D341Med (cell line): ENCODE results near the gene LHFPL5.

Experiments
- DNase-seq: peaks from one replicate; pipeline ENCODE4 v3.0.0; 2012; ENCODE audit warnings: low spot score

Gene LHFPL5

DNA sequence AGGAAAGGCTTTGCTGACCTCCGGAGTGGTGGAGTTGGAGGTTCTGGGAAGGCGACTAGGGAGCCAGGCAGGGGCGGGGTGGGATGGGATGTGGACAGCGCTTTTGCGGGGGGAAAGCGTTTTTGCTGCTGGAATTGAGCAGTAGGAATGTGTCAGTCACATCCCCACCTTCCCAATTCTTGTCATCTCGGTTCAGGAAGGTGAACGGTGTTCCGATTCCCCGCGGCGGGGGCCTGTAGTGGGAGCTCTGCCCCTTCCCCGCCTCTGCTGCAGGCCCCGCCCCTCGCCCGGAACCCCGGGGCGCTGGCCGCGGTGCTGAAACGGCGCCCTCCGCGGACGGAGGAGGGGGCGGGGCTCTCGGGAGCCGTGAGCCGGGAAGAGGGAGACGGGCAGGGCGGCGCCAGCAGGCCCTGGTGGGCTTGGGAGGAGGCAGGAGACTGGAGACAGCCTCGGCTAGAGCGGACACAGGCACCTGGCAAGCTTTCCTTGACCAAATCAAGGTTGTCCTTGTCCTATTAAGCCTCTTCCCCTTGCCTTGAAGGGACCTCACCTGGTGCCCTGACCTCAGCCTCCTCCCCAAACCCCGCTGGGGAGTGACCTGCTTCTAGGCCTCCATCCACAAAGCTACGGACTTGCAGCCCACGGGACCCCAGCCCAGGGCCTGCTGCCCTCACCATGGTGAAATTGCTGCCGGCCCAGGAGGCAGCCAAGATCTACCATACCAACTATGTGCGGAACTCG, at the start of gene LHFPL5:
TSS of gene LHFPL5 (plus strand) at position 357 of the 741 bp plus-strand sequence. CDS start at position 676, 319 bp downstream.
- peak; percentile 70 for DNase-seq

DNA sequence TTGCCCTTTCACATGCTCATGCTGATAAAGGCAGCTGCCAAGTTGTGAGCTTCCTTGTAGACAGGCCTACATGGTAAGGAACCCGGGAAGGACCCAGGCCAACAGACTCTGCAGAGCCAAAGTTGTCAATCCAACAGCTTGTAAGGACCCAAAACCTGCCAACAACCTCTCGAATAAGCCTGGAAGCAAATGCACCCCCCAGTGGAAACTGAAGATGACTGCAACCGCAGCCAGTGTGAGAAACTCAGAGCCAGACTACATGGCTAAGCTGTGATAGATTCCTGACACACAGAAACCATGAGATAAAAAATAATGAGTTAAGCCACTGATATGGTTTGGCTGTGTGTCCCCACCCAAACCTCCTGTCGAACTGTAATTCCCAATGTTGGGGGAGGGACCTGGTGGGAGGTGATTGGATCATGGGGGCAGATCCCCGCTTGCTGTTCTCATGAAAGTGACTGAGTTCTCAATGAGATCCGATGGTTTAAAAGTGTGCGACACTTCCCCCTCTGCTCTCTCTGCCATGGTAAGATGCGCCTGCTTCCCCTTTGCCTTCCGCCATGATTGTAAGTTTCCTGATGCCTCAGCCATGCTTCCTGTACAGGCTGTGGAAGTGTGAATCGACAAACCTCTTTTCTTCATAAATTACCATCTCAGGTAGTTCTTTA, 47.6 kb upstream of the LHFPL5 start:
- DNase-seq = peak; percentile 65

DNA sequence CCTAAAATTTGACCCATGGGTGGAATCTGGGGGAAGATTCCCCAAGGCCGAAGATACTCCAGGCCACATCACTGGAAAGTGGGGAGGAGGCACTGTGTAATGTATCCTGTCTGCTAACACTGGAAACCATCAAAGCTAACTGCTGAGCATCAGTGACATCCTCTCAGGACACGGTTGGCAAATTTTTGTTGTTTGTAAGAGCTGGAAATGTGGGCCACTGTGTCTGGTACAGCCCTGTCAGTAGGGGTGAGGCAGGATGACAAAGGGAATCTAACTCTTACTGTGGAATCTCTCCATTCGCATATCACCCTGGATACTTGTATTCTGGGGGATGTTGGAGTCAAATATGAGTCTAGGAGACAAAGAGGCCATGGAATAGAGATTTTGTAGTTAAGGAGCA, 45.7 kb upstream of the LHFPL5 start:
- no peak for DNase-seq

DNA sequence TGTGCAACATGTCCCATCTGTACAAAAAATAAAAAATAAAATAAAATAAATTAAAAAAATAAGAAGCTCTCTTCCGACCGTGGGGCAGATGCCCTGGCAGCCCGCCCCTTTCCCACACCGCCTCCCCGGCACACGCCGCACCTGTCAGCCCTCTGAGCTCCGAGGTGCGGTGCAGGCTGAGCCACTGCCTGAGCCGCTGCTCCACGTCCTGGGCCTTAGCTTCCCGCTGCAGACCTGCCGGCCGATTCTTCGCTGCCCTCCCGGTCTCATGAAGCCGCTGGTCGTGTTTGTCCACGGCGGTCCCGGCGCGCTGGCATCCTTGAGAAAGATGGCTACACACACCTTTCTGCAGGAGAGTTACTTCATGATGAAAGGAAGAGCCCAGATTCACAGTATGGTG, 39.4 kb upstream of the LHFPL5 start:
- no peak for DNase-seq

DNA sequence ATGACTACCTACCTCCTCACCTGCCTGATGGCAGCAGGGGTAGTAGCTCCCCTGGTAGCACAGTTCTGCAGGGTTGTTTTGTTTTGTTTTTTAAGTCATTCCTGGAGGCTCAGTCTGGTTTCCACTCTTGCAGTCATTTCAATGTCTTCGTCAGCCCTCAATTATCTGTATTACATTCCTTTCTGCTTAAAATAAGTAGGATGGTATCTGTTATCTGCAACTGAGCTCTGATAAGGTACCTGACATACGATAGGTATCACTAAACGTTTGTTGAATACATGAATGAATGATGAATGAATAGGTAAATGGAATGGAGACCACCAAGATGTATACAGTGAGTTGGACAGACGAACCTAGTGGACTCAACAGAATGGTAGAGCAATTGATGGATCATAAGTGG, 35.9 kb upstream of the LHFPL5 start:
- no peak for DNase-seq

DNA sequence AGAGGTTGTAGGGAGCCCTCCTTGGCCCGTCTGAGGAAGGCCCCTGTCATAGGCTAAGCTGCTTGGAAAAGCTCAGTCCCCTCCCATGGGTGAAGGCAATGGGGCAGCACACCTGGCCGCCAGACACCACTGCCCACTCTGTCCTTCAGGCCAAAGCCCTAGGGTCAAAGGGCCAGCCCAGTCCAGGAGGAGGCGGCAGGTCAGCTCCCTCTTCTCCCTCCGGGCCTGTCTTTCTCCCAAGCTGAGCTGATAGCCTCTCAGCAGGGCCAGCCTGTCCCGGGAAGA, 33.9 kb upstream of the LHFPL5 start:
- DNase-seq = no peak

DNA sequence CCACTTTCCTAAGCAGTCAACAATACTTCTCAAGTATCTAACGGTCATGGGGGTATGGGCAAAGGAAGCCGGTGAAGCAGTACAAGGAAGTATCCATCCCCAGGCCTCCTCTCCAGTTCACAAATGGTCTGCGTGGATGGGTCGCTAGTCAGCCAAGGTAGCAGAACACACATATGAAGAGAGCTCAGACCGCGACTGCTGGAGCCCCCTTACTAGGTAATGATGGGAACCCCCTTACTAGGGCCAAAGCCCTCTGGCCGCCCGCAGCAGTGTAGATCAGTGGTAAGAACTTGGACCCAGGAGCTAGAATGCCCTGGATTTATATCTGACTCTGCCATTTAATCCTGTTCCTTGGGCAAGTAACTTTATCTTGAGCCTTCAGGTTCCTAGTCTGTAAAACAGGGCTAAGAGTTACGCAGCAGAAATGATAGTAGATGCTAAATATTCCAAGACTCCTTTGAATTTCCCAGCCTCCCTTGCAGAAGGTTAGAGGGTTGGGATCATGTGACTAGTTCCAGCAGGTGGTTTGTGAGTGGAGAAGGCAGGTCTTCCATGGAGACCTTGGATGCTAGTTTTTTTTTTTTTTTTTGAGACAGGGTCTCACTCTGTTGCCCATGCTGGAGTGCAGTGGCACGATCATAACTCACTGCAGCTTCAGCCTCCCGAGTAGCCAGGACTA, 30.9 kb upstream of the LHFPL5 start:
- DNase-seq = no peak

DNA sequence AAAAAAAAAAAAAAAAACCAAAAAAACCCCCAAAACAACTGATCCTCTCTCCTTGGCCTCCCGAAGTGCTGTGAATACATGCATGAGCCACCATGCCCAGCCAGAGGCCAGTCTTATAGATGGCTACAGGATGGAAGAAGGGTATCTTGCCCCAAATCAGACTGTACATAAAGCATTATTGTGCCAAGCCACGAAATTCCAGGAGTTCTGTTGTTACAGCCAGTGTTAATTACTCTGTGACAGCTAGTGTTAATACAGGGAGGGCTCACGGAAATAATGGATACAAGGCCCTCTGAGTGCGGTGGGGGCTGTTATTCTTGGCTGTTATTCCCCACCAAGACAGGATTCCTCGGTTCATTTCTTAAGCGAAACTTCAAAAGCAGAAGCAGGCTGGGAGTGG, 30.1 kb upstream of the LHFPL5 start:
- DNase-seq = no peak

DNA sequence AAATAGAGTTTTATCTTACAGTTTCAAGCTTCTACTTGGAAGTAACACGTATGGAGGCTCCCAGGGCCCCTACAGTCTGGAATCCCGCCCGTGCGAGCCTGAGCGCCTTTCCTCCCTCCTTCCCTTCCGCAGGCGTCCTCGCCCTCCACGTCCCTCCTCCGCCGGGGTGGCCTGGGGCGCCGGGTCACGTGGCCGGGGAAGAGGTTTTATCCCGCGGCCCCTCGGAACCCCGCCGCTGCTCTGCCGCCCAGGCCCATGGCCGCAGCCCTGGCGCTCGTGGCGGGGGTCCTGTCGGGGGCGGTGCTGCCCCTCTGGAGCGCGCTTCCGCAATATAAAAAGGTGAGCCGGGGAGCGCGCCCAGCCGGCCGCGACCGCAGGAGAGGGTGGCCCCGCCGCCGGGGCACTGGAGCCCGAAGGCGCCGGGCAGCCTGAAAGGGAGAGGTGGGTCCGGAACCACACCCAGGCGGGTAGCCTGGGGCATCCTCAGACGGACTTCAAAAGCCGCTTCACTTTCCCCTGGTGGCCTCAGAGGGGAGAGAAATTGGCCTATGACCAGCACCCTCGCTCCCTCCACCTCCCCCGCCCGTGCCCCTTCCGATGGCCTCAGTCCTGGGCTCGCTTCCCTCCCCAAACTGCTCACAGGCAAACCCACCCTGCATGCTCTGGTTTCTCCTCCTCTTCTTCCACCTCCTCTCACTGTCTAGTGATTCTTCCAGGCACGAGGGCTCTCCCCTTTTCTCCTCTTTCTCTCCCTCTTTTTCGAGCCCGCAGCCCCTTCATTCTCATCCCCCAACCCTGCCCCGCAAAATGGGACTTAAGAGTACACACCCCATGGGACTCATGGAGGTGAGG, 28.6 kb upstream of the LHFPL5 start, which contains the start of gene CLPSL2:
TSS of gene CLPSL2 (plus strand) at position 235 of the 852 bp plus-strand sequence. CDS start at position 256, 21 bp downstream.
- no peak for DNase-seq

DNA sequence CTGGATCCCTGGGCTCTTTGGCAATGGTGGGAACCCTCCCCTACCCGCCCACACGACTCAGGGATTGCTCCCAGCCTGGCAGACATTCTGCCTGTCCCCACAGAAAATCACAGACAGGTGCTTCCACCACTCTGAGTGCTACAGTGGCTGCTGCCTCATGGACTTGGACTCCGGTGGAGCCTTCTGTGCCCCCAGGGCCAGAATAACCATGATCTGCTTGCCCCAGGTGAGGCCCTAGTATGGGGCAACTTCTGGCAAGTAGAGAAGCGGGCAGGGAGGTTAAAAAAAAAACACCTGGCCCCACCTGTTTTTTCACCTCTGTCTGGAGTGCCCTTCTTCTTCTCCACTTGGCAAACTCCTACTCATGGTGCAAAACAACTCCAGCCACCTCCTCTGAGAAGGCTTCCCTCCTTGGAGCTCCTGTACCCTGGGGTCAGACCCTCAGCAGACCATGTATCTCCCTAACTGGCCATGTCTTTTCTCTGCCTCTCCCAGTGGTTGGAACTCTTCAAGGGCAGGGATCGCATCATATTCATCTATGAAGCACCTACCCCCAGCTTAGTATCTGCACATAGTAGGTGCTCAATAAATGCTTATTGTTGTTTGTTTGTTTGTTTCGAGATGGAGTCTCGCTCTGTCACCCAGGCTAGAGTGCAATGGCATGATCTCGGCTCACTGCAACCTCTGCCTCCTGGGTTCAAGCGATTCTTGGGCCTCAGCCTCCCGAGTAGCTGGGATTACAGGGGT, 27.6 kb upstream of the LHFPL5 start:
- DNase-seq = no peak

DNA sequence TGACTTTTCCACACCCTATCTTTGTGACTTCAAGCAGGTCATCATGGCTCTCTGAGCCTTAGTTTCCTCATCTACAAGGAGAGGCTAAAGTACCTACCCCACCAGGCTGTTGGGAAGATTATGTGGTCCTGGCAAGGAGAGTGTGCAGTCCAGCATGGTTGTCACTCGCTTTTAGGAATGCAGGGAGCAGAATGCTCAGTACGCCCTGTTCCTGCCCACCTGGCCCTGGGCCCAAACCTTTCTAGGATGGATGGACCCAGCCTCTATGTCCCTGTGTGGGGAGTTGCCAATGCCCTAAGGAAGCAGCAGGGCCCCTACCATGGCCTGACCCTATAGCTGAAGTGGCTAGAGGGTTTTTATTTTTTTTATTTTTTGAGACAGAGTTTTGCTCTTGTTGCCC, 26.7 kb upstream of the LHFPL5 start:
- no peak for DNase-seq

DNA sequence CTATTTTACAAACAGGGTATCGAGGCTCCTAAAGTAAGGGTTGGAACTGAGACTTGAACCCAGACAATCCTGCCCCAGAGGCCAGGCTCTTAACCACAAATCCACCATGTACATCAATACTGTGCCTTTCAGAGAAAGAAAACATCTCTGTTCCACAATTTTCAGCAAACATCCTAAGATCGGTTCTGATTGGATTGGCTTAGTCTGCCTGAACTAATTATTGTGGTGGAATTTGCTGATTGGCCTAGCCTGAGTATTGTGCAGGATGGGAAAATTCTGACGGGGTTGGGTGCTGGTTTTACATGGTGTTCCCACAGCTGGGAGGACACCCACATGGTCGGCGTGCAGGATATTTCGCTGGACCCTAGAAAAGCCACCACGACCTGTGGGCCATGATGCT, 24.4 kb upstream of the LHFPL5 start, which contains the start of gene CLPSL1:
TSS of gene CLPSL1 (plus strand) at position 301 of the 400 bp plus-strand sequence. CDS start at position 393, 92 bp downstream.
- no peak for DNase-seq

DNA sequence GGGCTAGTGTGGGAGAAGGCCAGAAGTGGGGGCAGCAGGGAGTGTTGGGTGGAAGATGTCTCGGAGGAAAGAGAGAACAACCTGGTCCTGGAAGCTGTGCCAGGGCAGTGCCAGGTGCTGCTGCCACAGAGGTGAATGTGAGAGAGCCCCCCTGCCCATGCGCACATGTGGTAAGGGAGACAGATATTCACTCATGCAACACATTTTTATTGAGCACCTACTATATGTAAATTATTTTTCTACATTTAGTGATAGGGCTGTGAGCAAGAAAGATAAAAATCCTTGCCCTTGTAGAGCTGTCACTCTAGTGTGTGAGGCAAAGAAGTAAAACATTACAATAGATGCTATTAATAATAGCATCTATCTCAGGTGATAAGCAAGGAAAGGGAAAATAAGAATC, 23.9 kb upstream of the LHFPL5 start:
- no peak for DNase-seq

DNA sequence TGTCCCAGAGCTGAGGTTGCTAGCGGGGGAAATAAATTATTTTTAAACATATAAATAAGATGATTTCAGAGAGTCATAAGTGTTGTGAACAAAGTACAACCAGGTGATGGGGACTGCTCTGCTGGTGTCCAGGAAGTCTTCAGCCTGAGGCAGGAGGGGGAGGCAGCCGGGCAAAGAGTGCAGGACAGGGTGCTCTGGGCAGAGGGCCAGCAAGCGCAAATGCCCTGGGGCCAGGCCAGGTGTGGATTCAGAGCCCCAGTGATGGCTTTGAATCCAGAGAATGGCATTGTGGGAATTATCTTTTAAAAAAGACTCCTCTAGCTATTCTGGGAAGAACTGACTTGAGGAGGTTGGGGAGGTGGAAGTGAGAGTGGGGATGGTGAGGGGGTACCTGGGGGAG, 22.7 kb upstream of the LHFPL5 start:
- DNase-seq = no peak

DNA sequence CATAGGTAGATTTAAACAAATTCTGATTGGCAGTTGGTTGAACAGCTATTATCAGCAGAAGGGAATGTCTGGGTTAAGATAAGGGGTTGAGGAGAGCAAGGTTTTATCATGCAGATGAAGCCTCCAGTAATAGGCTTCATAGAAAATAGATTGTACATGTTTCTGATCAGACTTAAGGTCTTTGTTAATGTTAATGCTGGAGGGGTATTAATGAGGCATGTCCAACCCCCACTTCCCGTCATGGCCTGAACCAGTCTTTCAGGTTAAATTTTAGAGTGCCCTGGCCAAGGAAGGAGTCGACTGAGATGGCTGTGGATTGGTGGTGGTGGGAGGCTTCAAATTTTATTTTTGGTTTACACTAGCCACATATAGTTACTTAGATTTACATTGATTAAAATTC, 21.0 kb upstream of the LHFPL5 start:
- DNase-seq = no peak

DNA sequence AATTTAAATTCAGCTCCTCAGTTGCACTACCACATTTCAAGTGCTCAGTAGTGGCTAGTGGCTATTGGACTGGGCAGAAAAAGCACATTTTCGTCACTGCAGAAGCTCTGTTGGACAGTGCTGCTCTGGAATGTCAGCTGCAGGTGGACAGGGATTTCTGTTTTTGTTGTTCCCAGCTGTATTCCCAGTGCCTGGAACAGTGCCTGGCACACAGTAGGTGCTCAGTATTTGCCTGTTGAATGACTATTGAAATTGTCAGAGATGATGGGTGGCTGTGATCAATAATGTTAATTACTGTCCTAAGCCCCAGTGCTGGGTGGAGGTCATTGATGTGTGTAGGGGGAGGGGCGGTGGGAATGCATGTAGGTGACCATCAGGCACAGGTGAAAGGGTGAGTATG, 18.9 kb upstream of the LHFPL5 start:
- no peak for DNase-seq

DNA sequence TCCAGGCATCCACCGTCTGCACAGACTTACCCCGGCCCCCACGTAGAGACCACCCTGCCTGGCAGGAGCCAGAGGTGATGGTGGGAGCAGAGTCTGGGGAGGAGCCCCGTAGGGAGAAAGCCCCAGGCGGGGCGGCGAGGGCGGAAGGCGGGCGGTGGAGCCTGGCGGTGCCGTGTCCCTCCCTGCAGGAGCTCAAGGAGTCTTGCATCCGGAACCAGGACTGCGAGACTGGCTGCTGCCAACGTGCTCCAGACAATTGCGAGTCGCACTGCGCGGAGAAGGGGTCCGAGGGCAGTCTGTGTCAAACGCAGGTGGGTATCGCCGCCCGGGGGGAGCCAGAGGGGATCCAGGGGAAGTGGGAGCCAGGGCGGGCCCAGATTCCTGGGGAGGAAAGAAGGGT, 18.3 kb upstream of the LHFPL5 start:
- DNase-seq = peak; percentile 56

DNA sequence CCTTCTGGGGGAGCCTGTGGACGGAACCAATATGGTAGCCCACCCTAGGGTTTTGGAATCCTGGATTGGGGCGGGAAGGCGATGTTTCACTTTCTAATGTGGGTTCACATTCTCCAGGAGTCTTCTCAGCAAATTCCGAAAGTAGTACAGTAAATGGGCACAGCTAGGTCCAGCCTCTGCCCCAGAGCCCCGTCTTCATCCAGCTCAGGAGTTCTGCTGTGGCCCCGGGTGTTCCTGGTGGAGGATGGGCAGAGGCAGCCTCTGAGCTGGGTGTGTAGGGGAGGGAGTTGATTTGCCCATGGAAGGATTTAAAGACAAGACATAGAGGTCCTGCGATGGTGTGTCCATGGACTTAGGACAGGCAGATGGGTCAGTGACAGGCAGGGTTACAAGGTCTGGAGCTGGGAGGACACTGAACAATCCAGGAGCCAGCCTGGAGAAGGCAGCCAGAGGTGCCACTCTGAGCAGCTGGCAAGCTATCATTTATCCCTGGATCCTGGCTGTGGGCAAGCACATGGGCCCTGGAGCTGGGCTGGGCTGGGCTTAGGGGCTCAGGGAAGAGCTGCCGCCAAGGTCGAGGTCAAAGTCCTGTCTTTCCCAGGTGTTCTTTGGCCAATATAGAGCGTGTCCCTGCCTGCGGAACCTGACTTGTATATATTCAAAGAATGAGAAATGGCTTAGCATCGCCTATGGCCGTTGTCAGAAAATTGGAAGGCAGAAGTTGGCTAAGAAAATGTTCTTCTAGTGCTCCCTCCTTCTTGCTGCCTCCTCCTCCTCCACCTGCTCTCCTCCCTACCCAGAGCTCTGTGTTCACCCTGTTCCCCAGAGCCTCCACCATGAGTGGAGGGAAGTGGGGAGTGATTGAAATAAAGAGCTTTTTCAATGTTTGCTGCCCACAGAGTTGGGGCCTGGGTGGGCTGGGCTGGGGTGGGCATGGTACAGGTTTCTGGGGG, 17.6 kb upstream of the LHFPL5 start:
- no peak for DNase-seq

DNA sequence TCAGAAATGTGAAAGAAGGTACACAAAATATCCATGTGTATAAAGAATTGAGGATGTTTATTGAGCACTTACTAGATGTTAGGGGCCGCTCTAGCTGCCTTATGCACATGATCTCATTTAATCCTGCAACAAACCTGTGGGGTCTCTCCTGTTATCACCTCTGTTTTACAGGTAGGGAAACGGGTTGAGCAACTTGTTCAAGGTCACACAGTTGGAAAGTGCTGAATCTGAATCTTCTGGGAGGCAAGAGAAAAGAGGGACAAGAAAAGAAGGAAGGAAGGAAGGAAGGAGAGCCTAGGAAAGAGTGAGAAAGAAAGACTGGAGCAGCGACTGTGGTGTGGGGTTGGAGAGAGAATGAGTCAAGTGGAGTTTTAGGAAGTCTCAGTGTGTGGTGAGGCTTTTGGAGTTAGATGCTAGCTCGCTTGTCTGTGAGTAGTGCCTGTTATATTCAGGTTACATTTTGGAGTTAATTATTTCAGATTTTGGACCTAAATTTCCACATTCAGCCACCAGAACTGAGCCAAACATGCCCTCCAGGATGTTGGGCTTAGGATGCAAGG, 16.6 kb upstream of the LHFPL5 start:
- no peak for DNase-seq

DNA sequence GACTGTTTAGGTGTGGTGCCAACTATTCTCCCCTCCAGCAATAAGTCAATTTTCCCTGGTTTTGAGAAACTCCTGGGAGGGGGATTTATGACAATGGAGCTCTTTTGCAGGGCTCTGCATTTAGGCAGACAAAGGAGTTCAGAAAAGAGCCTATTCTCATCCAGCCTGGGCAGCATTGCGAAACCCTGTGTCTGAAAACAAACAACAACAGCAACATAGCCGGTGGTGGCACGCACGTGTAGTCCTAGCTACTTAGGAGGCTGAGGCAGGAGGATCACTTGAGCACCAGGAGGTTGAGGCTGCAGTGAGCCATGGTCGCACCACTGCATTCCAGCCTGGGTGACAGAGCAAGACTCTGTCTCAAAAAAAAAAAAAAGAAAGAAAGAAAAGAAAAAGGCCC, 14.5 kb upstream of the LHFPL5 start:
- no peak for DNase-seq
